GM13977 (cell line): Measurements from ENCODE around the gene ELAPOR2.

Experiments
- DNase-seq: peaks from one replicate; pipeline ENCODE4 v3.0.0; 2012; ENCODE audit warnings: low spot score
- in situ Hi-C: fragments of 300-500 bp; cut with MboI; formaldehyde crosslinking; loops from one replicate; pipeline ENCODE4 v1.12.0; 2022; ENCODE audit warnings: low sequenced_read_pairs, low pct_unique_long_range_greater_than_20kb, mixed read lengths, inconsistent platforms; ENCODE audit not compliant: unreplicated experiment
- TF ChIP-seq, protein P1 (sequence below): IDR thresholded peaks from 2 replicates; pipeline ENCODE4 v1.5.1; 2012; ENCODE audit warnings: mild to moderate bottlenecking, control low read depth; ENCODE audit not compliant: insufficient read depth; ENCODE audit errors: extremely low read depth, missing control alignments

Gene ELAPOR2

DNA sequence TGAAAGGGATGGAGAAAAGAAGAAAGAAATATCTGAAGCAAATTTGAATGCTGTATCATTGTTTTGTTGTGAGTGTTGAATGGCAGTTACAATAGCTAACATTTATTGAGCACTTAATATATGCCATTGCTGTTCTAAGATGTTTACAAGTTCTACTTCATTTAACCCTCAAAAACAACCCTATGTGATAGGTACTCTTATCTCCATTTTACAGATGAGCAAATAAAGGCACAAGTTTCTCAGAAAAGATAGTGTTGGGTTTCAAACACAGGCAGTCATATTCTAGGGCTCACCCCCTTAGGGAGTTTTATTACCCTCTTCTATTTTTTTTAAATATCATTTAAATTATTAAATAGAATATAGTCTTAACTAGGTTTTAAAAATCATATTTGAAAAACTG, 8.3 kb upstream of the ELAPOR2 start:
- TF ChIP-seq, protein P1, sequence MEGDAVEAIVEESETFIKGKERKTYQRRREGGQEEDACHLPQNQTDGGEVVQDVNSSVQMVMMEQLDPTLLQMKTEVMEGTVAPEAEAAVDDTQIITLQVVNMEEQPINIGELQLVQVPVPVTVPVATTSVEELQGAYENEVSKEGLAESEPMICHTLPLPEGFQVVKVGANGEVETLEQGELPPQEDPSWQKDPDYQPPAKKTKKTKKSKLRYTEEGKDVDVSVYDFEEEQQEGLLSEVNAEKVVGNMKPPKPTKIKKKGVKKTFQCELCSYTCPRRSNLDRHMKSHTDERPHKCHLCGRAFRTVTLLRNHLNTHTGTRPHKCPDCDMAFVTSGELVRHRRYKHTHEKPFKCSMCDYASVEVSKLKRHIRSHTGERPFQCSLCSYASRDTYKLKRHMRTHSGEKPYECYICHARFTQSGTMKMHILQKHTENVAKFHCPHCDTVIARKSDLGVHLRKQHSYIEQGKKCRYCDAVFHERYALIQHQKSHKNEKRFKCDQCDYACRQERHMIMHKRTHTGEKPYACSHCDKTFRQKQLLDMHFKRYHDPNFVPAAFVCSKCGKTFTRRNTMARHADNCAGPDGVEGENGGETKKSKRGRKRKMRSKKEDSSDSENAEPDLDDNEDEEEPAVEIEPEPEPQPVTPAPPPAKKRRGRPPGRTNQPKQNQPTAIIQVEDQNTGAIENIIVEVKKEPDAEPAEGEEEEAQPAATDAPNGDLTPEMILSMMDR: no peak
- no peak for DNase-seq
- in situ Hi-C loops: no loop called here

DNA sequence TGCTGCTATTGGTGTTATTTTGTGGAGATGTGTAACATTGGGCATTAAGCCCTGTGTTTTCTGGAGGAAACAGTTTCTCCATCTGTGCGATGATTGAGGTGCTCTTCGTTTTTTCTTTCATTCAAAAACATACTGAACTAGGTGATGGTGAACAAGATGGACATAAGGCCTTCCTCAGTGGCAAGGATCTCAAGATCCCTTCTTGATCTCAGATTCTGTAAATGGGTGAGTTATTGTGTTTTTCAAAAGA, 759 bp upstream of the ELAPOR2 start:
- TF ChIP-seq, protein P1: no peak
- DNase-seq: no peak
- in situ Hi-C loops: no loop called here

DNA sequence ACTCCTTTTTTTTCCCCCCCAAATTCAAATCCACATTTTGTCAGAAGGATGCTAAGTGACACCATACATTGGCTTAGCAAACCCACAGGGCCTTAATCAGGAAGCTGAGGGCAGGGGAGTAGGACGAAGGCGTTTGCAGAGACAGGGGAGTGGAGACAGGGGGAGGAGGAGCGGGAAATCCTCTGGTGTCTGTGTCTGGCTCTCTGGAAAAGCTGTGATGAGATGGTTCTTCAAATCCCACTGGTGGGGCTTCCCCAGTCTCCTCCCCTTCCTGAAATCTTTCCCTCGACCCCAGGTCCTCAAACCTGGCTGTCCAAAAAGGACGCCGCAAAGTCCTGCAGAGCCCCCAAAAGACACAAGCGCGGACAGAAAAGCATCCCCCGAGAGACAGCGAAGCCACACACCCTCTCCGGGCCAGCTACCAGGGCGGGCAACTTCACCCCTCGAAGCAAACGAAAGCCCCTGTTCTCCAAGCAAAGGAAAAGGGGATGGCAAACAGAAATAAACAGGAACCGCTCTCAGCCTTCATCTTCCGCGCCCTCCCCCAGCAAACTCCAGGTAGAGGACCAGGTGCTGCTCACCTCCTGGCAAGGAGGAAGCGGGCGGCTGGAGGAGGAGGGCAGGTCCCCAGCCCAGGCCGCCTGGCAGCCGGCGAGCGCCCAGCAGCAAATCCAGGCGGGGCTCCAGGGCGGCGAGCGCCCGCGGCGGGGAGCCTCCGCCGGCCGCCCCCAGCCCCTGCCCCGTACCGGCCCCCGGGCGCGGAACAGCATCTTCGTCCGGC, 520 bp downstream of the ELAPOR2 start:
- DNase-seq: no peak
- TF ChIP-seq, protein P1: no peak
- in situ Hi-C loops: loop anchor here (10.0 kb wide), 1 partner anchor 124 kb away; no protein-coding TSS in a partner anchor

DNA sequence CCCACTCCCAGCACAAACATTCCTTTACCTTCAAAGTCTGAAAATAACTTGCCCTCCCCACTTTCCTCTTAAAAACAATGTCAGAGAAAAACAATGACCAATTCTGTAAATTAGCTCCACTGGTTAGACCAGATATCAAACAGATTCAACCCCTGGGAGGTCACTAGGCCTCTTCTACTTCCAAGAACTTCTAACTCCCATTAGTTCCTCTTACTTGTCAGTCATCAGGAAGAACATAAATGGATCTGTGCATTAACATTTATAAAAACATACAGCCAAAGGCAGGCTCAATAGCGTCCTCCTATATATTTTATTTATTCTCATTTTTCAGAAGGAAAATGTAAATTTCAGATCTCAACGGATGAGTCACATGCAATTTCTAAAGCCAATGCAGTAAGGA, 2.2 kb downstream of the ELAPOR2 start:
- in situ Hi-C loops: loop anchor here (10.0 kb wide), 1 partner anchor 122 kb away; no protein-coding TSS in a partner anchor
- TF ChIP-seq, protein P1: no peak
- no peak for DNase-seq

DNA sequence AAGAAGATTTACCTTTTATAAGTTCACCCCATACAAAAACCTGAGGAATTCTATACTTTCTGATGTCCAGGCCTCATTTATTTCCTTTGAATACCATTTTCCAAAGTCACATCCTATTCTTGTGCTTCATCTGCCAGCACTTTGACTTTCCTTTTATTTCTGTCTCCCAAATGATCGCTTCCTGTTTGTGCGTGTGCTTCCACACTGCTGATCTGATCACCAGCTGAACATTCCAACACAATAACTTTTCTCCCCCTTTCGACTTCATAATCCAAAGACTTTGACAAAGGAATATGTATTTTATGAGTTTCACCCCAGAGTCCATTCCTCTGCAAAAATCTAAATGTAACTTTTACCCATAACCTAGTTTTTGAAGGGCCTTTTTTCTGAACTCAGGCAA, 3.1 kb downstream of the ELAPOR2 start:
- in situ Hi-C loops: loop anchor here (10.0 kb wide), 1 partner anchor 122 kb away; no protein-coding TSS in a partner anchor
- DNase-seq: no peak
- TF ChIP-seq, protein P1: no peak

DNA sequence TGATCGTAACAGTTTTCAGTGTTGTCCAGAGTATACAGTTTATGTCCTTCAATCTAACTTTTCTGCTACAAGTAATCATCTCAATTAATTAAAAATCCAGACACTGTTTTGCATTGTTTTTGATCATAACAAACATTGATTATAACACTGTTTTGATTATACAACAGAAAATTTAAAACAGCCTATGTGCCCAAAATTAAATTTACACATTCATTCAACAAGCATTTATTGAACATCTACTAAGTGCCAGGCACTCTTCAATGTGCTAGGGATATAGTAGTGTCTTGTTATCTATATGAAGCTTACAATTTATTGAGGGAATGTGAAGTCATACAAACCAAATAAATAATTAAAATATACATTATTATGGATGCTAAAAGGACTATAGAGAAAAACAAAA, 10.6 kb downstream of the ELAPOR2 start:
- in situ Hi-C loops: no loop called here
- TF ChIP-seq, protein P1: no peak
- DNase-seq: no peak
